Nephron (organoid): Measurements from ENCODE around the gene TRPM8.

Experiments
- H3K27ac Mint-ChIP-seq, 3 experiments: 2 replicates each; pipeline ENCODE4 v1.8.0; 2020; ENCODE audit warnings: mixed read lengths in 3 of 3, mild to moderate bottlenecking in 2 of 3, moderate library complexity in 1 of 3
- H3K27me3 Mint-ChIP-seq: 2 replicates; pipeline ENCODE4 v1.8.0; 2021; ENCODE audit warnings: low read depth, mild to moderate bottlenecking, moderate library complexity, mixed read lengths
- H3K36me3 Mint-ChIP-seq: 2 replicates; pipeline ENCODE4 v1.8.0; 2020; ENCODE audit warnings: low read depth, mixed read lengths
- H3K4me1 Mint-ChIP-seq: 2 replicates; pipeline ENCODE4 v1.8.0; 2020; ENCODE audit warnings: mixed read lengths
- H3K4me3 Mint-ChIP-seq, 3 experiments: 2 replicates each; pipeline ENCODE4 v1.8.0; 2020; ENCODE audit warnings: mild to moderate bottlenecking in 3 of 3, mixed read lengths in 3 of 3, moderate library complexity in 2 of 3
- H3K9me3 Mint-ChIP-seq: 2 replicates; pipeline ENCODE4 v1.8.0; 2020; ENCODE audit warnings: mixed read lengths
- CTCF ChIP-seq, 3 experiments: fragments of 200-600 bp; sonication (generic); IDR thresholded peaks; one replicate each; pipeline ENCODE4 v1.5.0; 2021; ENCODE audit warnings: antibody characterized with exemption in 3 of 3; ENCODE audit not compliant: unreplicated experiment in 3 of 3

Gene TRPM8

GRCh38 chr2:234025466-234025865 is 108.3 kb downstream of the TRPM8 start:
- H3K4me1 Mint-ChIP-seq, result peaks cover 25% of the 10 kb centered on the region
- H3K27me3 Mint-ChIP-seq, result no peaks in the 10 kb centered on the region
- peaks cover 15% of the 10 kb centered on the region for H3K9me3 Mint-ChIP-seq
- peak overlapping the region; percentile 55 to 72 (median 71) for H3K4me3 Mint-ChIP-seq
- H3K36me3 Mint-ChIP-seq, result no peaks in the 10 kb centered on the region
- no peak for TF ChIP-seq CTCF (IDR thresholded peaks at IDR 0.05; ENCODE audit: unreplicated experiment in 3 of 3)
- peak overlapping the region; percentile 18 to 49 (median 26) for H3K27ac Mint-ChIP-seq

DNA sequence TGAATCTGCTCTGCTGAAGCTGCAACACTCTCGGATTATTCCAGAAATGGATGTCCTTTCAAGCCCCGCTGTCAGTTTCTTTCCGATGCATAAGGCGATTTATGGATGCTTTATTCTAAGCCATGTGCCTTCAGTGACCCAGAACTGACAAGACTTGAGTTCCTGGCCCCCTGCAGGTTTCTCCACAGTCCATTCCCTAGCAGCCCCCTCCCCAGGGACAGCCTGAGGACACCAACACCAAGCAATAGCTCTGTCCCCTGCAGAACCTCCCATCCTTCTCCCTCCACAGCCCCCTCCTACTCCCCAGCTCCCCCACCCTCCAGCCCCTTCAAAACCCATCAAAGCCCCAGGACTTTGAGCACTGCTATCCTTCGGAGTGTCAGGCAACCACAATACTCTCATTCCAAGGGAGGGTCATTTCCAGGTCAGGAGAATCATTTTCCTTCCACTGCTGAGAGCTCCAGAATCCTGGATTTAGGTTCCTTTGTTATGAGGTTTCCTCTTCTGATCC is 108.8 kb downstream of the TRPM8 start:
- Mint-ChIP-seq H3K36me3 (no peaks in the 10 kb centered on the region), H3K9me3 (peaks cover 15% of the 10 kb centered on the region), H3K4me1 (peaks cover 25% of the 10 kb centered on the region), H3K27ac (peak overlapping the region; percentile 18 to 66 (median 51)), H3K27me3 (no peaks in the 10 kb centered on the region), H3K4me3 (peak overlapping the region; percentile 55 to 72 (median 71))
- TF ChIP-seq CTCF (IDR thresholded peaks at IDR 0.05; ENCODE audit: unreplicated experiment in 3 of 3), result no peak

DNA sequence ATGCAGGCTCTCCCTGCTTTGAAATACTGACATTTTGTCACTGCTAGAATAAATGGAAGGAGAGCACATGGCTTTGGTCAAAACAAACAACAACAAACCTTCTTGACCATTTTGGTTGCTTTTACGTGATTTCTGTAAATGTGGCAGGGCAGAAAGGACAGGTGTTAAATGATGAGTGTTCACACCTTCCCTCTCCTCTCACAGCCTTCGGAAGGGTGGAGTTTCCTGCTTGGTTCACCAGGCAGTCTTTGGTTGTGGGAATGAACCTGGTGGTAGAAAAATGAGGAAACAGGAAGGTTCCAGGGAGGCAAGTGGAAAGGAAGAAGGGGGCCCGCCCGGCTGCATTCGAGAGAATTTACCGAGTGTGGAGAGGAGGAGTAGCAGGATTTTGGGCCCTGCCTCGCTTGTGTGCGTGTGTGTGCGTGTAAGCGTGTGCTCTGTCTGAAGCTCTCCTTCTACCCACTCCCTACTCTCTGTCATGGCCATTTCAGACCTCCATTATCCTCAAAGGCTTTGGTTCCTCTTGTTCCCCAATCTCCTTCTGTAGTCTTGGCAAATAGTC is 109.6 kb downstream of the TRPM8 start:
- Mint-ChIP-seq H3K36me3 (no peaks in the 10 kb centered on the region), H3K9me3 (peaks cover 12% of the 10 kb centered on the region), H3K27ac (peak overlapping the region; percentile 18 to 66 (median 51)), H3K4me3 (no peak overlapping the region), H3K27me3 (no peaks in the 10 kb centered on the region), H3K4me1 (peaks cover 25% of the 10 kb centered on the region)
- no peak for TF ChIP-seq CTCF (IDR thresholded peaks at IDR 0.05; ENCODE audit: unreplicated experiment in 3 of 3)

DNA sequence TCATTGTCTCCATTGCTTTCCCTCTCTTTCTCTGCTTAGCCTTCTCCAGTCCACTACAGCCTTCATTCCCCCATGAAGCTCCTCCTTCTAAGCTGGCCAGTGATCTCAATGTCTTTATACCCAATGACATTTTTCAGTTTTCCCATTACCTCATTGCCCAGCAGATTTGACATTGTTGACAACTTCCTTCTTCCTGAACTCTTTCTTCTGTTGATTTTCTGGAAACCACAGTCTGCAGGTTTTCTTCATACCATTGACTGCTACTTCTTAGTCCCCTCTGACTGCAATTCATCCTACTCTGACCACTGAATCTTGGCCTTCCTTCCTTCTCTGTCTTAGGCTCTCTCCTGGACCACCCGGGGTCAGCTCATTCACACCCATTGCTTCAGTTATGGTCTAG is 110.5 kb downstream of the TRPM8 start:
- Mint-ChIP-seq H3K27ac (peak overlapping the region in 1 of 3 experiments; percentile 20), H3K4me3 (no peak overlapping the region), H3K9me3 (peaks cover 12% of the 10 kb centered on the region), H3K36me3 (no peaks in the 10 kb centered on the region), H3K27me3 (no peaks in the 10 kb centered on the region), H3K4me1 (peaks cover 25% of the 10 kb centered on the region)
- TF ChIP-seq CTCF (IDR thresholded peaks at IDR 0.05; ENCODE audit: unreplicated experiment in 3 of 3), result no peak

DNA sequence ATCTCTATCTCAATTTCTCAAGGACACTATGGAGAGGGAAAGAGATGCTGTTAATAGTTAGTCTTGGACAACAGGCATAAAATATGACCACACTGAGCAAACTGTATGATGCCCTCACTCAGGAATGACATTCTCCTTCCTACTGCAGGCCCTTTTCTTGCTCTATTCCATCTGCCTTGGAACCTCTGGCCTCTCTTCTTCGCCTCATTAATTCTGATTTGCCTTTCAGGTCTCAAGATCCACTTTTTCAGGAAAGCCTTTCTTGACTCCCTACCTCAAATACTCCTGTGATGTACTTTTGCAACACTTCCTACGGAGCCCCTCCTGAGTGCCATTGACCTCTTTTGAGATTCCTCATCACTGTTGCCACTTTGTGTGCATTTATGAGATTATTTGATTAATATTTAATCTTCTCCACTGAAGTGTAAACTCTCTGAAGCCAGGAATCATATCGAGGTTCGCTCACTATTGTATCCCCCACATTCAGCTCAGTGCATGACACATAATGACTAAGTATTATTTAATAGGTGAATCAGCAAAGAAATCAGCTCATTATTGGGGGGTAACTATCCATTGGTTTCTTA is 112.1 kb downstream of the TRPM8 start:
- peaks cover 13% of the 10 kb centered on the region for H3K9me3 Mint-ChIP-seq
- H3K36me3 Mint-ChIP-seq, result peaks cover 5% of the 10 kb centered on the region
- no peak for TF ChIP-seq CTCF (IDR thresholded peaks at IDR 0.05; ENCODE audit: unreplicated experiment in 3 of 3)
- peaks cover 25% of the 10 kb centered on the region for H3K4me1 Mint-ChIP-seq
- H3K4me3 Mint-ChIP-seq, result no peak overlapping the region
- no peaks in the 10 kb centered on the region for H3K27me3 Mint-ChIP-seq
- no peak overlapping the region for H3K27ac Mint-ChIP-seq

DNA sequence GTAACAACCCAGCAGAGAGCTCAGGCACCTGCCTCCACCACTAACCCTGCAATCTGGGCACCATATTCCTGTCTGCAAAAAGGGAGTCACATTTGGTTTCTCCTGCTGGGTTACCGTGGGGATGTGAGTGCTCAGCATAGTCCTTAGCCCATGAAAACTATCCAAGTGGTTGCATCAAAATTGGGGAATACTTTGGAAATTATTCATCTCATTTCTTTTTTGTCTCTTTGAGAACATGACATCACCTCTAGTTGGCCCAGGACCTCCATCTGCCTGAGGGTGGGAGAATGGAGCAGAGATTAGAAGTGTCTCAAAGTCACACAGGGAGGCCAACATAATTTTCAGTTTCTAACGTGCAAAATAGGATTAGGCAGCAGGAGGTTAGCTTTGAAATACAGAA is 114.0 kb downstream of the TRPM8 start:
- Mint-ChIP-seq H3K4me3 (no peak overlapping the region), H3K27me3 (no peaks in the 10 kb centered on the region), H3K9me3 (peaks cover 20% of the 10 kb centered on the region), H3K36me3 (peaks cover 5% of the 10 kb centered on the region), H3K4me1 (peaks cover 14% of the 10 kb centered on the region), H3K27ac (no peak overlapping the region)
- no peak for TF ChIP-seq CTCF (IDR thresholded peaks at IDR 0.05; ENCODE audit: unreplicated experiment in 3 of 3)
